ENCODE data around the gene CR1. TPM values are rescaled to one million over a fixed set of nuclear protein-coding genes. Genes with fewer than 3 reads are reported as not detected.
A peak's percentile ranks its signal among the peaks of the same experiment; 100 is the strongest.

CR1 gene
- total RNA-seq, 1 donor from 2014 or later, result 0.09 TPM

GRCh38 chr1:207644852-207645634, 149.1 kb downstream of the CR1 start, which contains the start of gene CR1L:
Gene CR1L, plus strand, starts transcription at chr1:207645133. Its CDS starts 101 bp downstream, at chr1:207645234.
- peak within 1 kb of the TSS; percentile 76 for H3K4me3 Mint-ChIP-seq (ENCODE audit: unreplicated experiment)
- FAIRE-seq, result no peak

DNA sequence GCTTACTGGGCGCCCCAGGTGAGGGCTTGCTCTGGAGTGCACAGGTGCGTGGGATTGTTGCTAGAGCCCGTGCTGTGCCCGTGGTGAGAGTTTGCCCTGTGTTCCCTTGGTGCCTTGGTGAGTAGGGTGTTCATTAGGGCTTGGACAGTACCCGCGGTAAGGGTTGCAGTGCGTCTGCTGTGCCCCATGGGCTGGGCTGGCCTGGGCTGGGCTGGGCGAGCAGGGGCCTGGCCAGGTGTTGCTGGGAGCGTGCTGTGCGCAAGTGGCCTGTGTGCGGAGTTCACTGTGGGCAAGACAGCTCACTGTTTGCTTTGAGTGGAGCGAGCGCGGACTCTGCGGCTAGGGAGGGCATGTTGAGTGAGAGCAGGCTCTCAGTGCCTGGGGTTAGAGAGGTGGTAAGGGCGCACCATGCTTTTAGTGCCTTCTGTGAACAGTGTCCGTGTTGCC, 149.7 kb downstream of the CR1 start:
- Histone ChIP-seq H3K9me3 (ENCODE audit: insufficient read depth, low read depth, low read length) (no peaks in the 10 kb centered on the region), H3K36me3 (ENCODE audit: insufficient read depth, low read length) (no peaks in the 10 kb centered on the region), H3K4me3 (ENCODE audit: insufficient read depth, low read depth, low read length) (peak overlapping the region; percentile 65), H3K27me3 (ENCODE audit: insufficient read depth, low read length) (peaks cover 12% of the 10 kb centered on the region), H2AFZ (ENCODE audit: low read depth, low read length) (peak overlapping the region; percentile 81), H3K9ac (ENCODE audit: low read length) (no peak overlapping the region), H3K4me1 (ENCODE audit: insufficient read depth, low read length) (peaks cover 10% of the 10 kb centered on the region), H4K20me1 (ENCODE audit: insufficient read depth, low read length) (no peaks in the 10 kb centered on the region), H3K4me2 (ENCODE audit: low read length) (peak overlapping the region; percentile 86), H3K79me2 (ENCODE audit: insufficient read depth, low read length) (no peaks in the 10 kb centered on the region), H3K27ac (ENCODE audit: low read depth, low read length) (no peak overlapping the region)
- no peaks in the 10 kb centered on the region for H3K4me1 Mint-ChIP-seq (ENCODE audit: low read depth, unreplicated experiment)
- FAIRE-seq (no peak), DNase-seq (ENCODE audit: low read depth) (no peak)
- no peak overlapping the region for H3K4me3 Mint-ChIP-seq (ENCODE audit: unreplicated experiment)
- H3K27me3 Mint-ChIP-seq (ENCODE audit: low read depth, unreplicated experiment), result peaks cover 28% of the 10 kb centered on the region
- H3K36me3 Mint-ChIP-seq (ENCODE audit: low read depth, unreplicated experiment), result no peaks in the 10 kb centered on the region
- peaks cover 3% of the 10 kb centered on the region for H3K9me3 Mint-ChIP-seq (ENCODE audit: unreplicated experiment)
- H3K27ac Mint-ChIP-seq (ENCODE audit: unreplicated experiment), result no peak overlapping the region
- TF ChIP-seq, protein P1, sequence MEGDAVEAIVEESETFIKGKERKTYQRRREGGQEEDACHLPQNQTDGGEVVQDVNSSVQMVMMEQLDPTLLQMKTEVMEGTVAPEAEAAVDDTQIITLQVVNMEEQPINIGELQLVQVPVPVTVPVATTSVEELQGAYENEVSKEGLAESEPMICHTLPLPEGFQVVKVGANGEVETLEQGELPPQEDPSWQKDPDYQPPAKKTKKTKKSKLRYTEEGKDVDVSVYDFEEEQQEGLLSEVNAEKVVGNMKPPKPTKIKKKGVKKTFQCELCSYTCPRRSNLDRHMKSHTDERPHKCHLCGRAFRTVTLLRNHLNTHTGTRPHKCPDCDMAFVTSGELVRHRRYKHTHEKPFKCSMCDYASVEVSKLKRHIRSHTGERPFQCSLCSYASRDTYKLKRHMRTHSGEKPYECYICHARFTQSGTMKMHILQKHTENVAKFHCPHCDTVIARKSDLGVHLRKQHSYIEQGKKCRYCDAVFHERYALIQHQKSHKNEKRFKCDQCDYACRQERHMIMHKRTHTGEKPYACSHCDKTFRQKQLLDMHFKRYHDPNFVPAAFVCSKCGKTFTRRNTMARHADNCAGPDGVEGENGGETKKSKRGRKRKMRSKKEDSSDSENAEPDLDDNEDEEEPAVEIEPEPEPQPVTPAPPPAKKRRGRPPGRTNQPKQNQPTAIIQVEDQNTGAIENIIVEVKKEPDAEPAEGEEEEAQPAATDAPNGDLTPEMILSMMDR (IDR thresholded peaks at IDR 0.05; ENCODE audit: insufficient read depth, low read depth, low read length), result no peak
- TF ChIP-seq EZH2 (IDR thresholded peaks at IDR 0.05; ENCODE audit: insufficient read depth, low read length), result peak; percentile 15

More at GRCh38 chr1:207644852-207645634, 149.1 kb downstream of the CR1 start, which contains the start of gene CR1L:
- Histone ChIP-seq H3K79me2 (ENCODE audit: insufficient read depth, low read length) (no peaks in the 10 kb centered on the region), H3K9ac (ENCODE audit: low read length) (peak within 1 kb of the TSS; percentile 28), H2AFZ (ENCODE audit: low read depth, low read length) (peak within 1 kb of the TSS; percentile 81), H4K20me1 (ENCODE audit: insufficient read depth, low read length) (no peaks in the 10 kb centered on the region), H3K27me3 (ENCODE audit: insufficient read depth, low read length) (peaks cover 12% of the 10 kb centered on the region), H3K36me3 (ENCODE audit: insufficient read depth, low read length) (no peaks in the 10 kb centered on the region), H3K4me3 (ENCODE audit: insufficient read depth, low read depth, low read length) (peak within 1 kb of the TSS; percentile 65), H3K9me3 (ENCODE audit: insufficient read depth, low read depth, low read length) (no peaks in the 10 kb centered on the region), H3K4me2 (ENCODE audit: low read length) (peak within 1 kb of the TSS; percentile 86), H3K4me1 (ENCODE audit: insufficient read depth, low read length) (peaks cover 10% of the 10 kb centered on the region), H3K27ac (ENCODE audit: low read depth, low read length) (no peak within 1 kb of the TSS)
- peaks cover 3% of the 10 kb centered on the region for H3K9me3 Mint-ChIP-seq (ENCODE audit: unreplicated experiment)
- H3K27me3 Mint-ChIP-seq (ENCODE audit: low read depth, unreplicated experiment), result peaks cover 28% of the 10 kb centered on the region
- no peaks in the 10 kb centered on the region for H3K36me3 Mint-ChIP-seq (ENCODE audit: low read depth, unreplicated experiment)
- TF ChIP-seq, protein P1 (IDR thresholded peaks at IDR 0.05; ENCODE audit: insufficient read depth, low read depth, low read length), result no peak
- peak; percentile 47 for TF ChIP-seq EZH2 (IDR thresholded peaks at IDR 0.05; ENCODE audit: insufficient read depth, low read length)
- peak within 1 kb of the TSS; percentile 34 for H3K27ac Mint-ChIP-seq (ENCODE audit: unreplicated experiment)
- peak; percentile 42 for DNase-seq (ENCODE audit: low read depth)
- no peaks in the 10 kb centered on the region for H3K4me1 Mint-ChIP-seq (ENCODE audit: low read depth, unreplicated experiment)

DNA sequence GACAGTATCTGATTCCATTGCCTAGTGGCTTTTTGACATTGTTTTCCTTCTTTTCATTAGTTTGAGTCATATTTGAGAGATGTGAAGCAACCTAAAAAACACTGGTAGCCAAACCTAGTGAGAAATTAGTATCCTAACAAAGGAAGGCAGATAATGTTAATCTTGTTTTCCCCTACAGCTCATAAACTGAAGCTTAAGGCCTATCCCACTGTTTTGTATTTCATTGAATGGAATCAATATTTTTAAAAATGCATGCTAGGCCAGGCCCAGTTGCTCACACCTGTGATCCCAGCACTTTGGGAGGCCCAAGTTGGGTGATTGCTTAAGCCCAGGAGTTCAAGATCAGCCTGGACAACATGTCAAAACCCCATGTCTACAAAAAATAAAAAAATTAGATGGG, 150.2 kb downstream of the CR1 start:
- peaks cover 10% of the 10 kb centered on the region for H3K4me1 ChIP-seq (ENCODE audit: insufficient read depth, low read length)
- Mint-ChIP-seq H3K27ac (ENCODE audit: unreplicated experiment) (no peak overlapping the region), H3K9me3 (ENCODE audit: unreplicated experiment) (peaks cover 3% of the 10 kb centered on the region), H3K36me3 (ENCODE audit: low read depth, unreplicated experiment) (no peaks in the 10 kb centered on the region), H3K4me3 (ENCODE audit: unreplicated experiment) (no peak overlapping the region), H3K4me1 (ENCODE audit: low read depth, unreplicated experiment) (no peaks in the 10 kb centered on the region), H3K27me3 (ENCODE audit: low read depth, unreplicated experiment) (peaks cover 28% of the 10 kb centered on the region)
- H3K27me3 ChIP-seq (ENCODE audit: insufficient read depth, low read length), result peaks cover 12% of the 10 kb centered on the region
- no peaks in the 10 kb centered on the region for H3K79me2 ChIP-seq (ENCODE audit: insufficient read depth, low read length)
- no peaks in the 10 kb centered on the region for H4K20me1 ChIP-seq (ENCODE audit: insufficient read depth, low read length)
- no peak overlapping the region for H3K27ac ChIP-seq (ENCODE audit: low read depth, low read length)
- no peak for FAIRE-seq
- no peak overlapping the region for H3K4me3 ChIP-seq (ENCODE audit: insufficient read depth, low read depth, low read length)
- H3K9ac ChIP-seq (ENCODE audit: low read length), result no peak overlapping the region
- TF ChIP-seq EZH2 (IDR thresholded peaks at IDR 0.05; ENCODE audit: insufficient read depth, low read length), result no peak
- TF ChIP-seq, protein P1 (IDR thresholded peaks at IDR 0.05; ENCODE audit: insufficient read depth, low read depth, low read length), result no peak
- DNase-seq (ENCODE audit: low read depth), result no peak
- no peak overlapping the region for H2AFZ ChIP-seq (ENCODE audit: low read depth, low read length)
- no peaks in the 10 kb centered on the region for H3K9me3 ChIP-seq (ENCODE audit: insufficient read depth, low read depth, low read length)
- no peaks in the 10 kb centered on the region for H3K36me3 ChIP-seq (ENCODE audit: insufficient read depth, low read length)
- no peak overlapping the region for H3K4me2 ChIP-seq (ENCODE audit: low read length)
